ENCODE results near the gene PDCD2L. TPM values are rescaled to one million over a fixed set of nuclear protein-coding genes. Genes with fewer than 3 reads are reported as not detected.

PDCD2L gene
- total RNA-seq, 1 experiment from 2014 or later, result 43.3 TPM

DNA sequence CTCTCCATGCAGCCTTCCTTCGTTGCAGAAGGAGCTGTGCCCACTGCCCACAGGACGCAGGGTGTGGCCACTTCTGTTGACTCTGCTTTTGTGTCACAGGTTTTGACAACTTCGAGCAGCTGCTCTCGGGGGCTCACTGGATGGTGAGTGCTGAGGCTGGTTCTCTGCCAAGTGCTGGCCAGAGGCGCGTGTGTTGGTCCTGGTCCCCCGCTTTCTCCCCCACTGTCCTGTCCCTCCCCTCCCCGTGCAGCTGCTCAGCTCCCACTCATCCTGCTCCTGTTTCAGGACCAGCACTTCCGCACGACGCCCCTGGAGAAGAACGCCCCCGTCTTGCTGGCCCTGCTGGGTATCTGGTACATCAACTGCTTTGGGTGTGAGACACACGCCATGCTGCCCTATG lies 10.6 kb upstream of the PDCD2L start:
- Mint-ChIP-seq H3K4me1 (no peaks in the 10 kb centered on the region), H3K27me3 (ENCODE audit: low read depth) (no peaks in the 10 kb centered on the region), H3K36me3 (ENCODE audit: insufficient read depth in 1 of 3, low read depth in 3 of 3) (peaks cover 15 to 37% (median 25%) of the 10 kb centered on the region in 3 experiments; a peak in 6 of 7 replicates), H3K4me3 (no peak overlapping the region), H3K9me3 (no peaks in the 10 kb centered on the region), H3K27ac (no peak overlapping the region)
- no peaks in the 10 kb centered on the region for H3K23me2 ChIP-seq (ENCODE audit: insufficient read length, low read depth, low read length, poor library complexity, severe bottlenecking)
- H3K27me3 ChIP-seq (ENCODE audit: insufficient read depth, low read length), result no peaks in the 10 kb centered on the region
- no peak overlapping the region for H3K14ac ChIP-seq (ENCODE audit: insufficient read depth, low read length)
- no peak overlapping the region for H4K8ac ChIP-seq (replicated peaks; ENCODE audit: insufficient read length, low read depth, low read length)
- no peak overlapping the region for H2BK15ac ChIP-seq (ENCODE audit: low read depth, low read length)
- H4K20me1 ChIP-seq (ENCODE audit: control insufficient read depth, insufficient read depth, insufficient read length), result no peaks in the 10 kb centered on the region
- H2BK5ac ChIP-seq (ENCODE audit: insufficient read length, low read length), result no peak overlapping the region
- no peak overlapping the region for H3K27ac ChIP-seq (ENCODE audit: insufficient read length, low read depth, low read length)
- WGBS (ENCODE audit: extremely low coverage, insufficient read length, low lambda C conversion rate), result no CpG with 5 or more reads among the region's 14 CpGs
- H3K56ac ChIP-seq (ENCODE audit: insufficient read length, low read depth, low read length), result no peak overlapping the region
- H3K9ac ChIP-seq (ENCODE audit: extremely low read depth, insufficient read length, low read length), result no peak overlapping the region
- no peak for DNase-seq
- H3T11ph ChIP-seq (ENCODE audit: low read length), result no peak overlapping the region
- no peak overlapping the region for H3K18ac ChIP-seq (ENCODE audit: insufficient read length, low read depth, low read length)
- H2BK120ac ChIP-seq (ENCODE audit: low read depth, low read length, poor library complexity, severe bottlenecking), result no peak overlapping the region
- H2BK12ac ChIP-seq (ENCODE audit: insufficient read length, low read depth, low read length), result no peak overlapping the region
- no peak overlapping the region for H3K23ac ChIP-seq (ENCODE audit: insufficient read length, low read depth, low read length)
- H4K91ac ChIP-seq (ENCODE audit: insufficient read length, low read depth, low read length), result no peak overlapping the region
- TF ChIP-seq, protein P1, sequence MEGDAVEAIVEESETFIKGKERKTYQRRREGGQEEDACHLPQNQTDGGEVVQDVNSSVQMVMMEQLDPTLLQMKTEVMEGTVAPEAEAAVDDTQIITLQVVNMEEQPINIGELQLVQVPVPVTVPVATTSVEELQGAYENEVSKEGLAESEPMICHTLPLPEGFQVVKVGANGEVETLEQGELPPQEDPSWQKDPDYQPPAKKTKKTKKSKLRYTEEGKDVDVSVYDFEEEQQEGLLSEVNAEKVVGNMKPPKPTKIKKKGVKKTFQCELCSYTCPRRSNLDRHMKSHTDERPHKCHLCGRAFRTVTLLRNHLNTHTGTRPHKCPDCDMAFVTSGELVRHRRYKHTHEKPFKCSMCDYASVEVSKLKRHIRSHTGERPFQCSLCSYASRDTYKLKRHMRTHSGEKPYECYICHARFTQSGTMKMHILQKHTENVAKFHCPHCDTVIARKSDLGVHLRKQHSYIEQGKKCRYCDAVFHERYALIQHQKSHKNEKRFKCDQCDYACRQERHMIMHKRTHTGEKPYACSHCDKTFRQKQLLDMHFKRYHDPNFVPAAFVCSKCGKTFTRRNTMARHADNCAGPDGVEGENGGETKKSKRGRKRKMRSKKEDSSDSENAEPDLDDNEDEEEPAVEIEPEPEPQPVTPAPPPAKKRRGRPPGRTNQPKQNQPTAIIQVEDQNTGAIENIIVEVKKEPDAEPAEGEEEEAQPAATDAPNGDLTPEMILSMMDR (conservative IDR thresholded peaks at IDR 0.05), result no peak
- no peaks in the 10 kb centered on the region for H3K79me1 ChIP-seq (ENCODE audit: insufficient read depth, low read depth, low read length, poor library complexity, severe bottlenecking)
- H4K5ac ChIP-seq (ENCODE audit: insufficient read length, low read depth, low read length), result no peak overlapping the region
- H3K9me3 ChIP-seq (ENCODE audit: control insufficient read depth, low read depth, low read length), result no peaks in the 10 kb centered on the region
- H2BK20ac ChIP-seq (ENCODE audit: low read depth, low read length, poor library complexity, severe bottlenecking), result no peak overlapping the region
- H2AK5ac ChIP-seq (ENCODE audit: insufficient read length, low read length), result no peak overlapping the region
- H3K4me2 ChIP-seq (ENCODE audit: insufficient read depth, insufficient read length, low read length), result no peak overlapping the region
- H3K4ac ChIP-seq (ENCODE audit: low read depth, low read length), result no peak overlapping the region
- no peak overlapping the region for H2AFZ ChIP-seq (ENCODE audit: low read length)
- no peaks in the 10 kb centered on the region for H3K4me1 ChIP-seq (ENCODE audit: insufficient read depth, low read length)
- no peaks in the 10 kb centered on the region for H3K79me2 ChIP-seq (ENCODE audit: insufficient read depth, low read length)
